Activated CD4-positive, alpha-beta T cell treated with anti-CD3 and anti-CD28 coated beads, Interleukin-2, Interleukin-4, amounts not matched to agents 100 ng/mL and 50 ng/mL, durations not matched to agents 16 hours and 8 hours (primary cell): ENCODE results near the gene ABCG4.
A peak's percentile ranks its signal among the peaks of the same experiment; 100 is the strongest.
"Not testable (repeated sequence)": the region's sequence is repeated elsewhere in the genome, so short reads cannot be mapped to it uniquely, and the experiment has no call there.

ENCODE experiments used
- DNase-seq: peaks from one replicate; pipeline ENCODE4 v3.0.0-alpha.2; 2020; ENCODE audit warnings: low spot score

ABCG4 gene

DNA sequence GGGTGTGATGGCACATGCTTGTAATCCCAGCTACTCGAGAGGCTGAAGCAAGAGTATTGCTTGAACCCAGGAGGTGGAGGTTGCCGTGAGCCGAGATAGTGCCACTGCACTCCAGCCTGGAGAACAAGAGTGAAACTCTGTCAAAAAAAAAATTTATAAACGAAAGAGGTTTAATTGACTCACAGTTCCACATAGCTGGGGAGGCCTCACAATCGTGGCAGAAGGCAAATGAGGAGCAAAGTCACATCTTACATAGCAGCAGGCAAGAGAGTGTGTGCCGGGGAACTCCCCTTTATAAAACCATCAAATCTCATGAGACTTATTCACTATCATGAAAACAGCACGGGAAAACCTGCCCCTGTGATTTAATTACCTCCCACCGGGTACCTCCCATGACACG lies 35.5 kb downstream of the ABCG4 start:
- DNase-seq, result not testable (repeated sequence)

DNA sequence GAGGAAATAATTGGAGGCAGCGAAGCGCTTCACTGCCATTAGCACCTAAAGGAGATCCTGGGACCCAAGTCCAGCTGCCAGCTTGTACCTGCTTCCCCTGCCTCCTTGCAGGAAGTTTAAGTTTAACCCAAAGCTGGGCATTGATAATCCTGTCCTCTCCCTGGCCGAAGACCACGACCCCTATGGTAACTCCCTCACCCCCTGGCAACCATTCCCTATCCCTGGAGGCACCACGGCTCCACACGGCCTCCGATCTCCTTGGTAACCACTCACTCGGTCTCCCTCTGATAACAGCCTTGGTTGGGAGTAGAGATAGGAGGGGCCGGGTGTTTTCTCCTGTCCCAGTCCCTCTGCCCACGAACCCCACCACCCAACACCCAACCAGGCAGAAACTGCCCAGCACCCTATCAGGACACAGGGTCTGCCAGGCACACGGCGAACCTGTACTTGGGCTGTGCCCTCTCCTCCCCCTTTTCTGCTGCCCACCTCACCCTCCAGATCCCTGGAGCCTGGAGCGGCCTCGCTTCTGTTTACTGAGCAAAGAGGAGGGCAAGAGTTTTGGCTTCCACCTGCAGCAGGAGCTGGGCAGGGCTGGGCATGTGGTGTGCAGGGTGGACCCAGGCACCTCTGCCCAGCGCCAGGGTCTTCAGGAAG lies 37.3 kb downstream of the ABCG4 start:
- no peak for DNase-seq

DNA sequence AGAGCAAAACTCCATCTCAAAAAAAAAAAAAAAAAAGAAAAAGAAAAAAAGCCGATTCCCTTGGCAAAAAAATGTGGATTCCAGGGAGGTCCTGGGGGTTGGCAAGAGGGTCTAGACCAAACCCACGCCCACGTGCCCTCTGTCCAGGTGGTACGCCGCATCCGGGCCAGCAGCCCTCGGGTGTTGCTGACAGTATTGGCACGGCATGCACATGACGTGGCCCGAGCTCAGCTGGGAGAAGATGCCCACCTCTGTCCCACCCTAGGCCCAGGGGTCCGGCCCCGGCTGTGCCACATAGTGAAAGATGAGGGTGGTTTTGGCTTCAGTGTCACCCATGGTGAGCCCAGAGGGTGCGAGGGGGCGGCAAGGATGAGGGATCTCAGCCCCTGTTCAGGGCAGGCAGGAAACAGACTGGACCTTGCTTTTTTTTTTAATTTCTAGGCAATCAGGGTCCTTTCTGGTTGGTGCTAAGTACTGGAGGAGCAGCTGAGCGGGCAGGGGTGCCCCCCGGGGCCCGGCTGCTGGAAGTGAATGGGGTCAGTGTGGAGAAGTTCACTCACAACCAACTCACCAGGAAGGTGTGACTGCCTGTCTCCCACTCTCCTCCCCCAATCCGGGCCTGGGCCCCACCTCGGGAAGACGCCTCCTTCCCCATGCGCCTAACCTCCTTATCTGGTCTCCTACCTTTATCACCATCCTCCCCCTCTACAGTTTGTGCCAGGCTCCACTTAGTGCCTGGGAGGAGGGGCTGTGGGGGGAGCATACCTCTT lies 38.5 kb downstream of the ABCG4 start:
- no peak for DNase-seq

DNA sequence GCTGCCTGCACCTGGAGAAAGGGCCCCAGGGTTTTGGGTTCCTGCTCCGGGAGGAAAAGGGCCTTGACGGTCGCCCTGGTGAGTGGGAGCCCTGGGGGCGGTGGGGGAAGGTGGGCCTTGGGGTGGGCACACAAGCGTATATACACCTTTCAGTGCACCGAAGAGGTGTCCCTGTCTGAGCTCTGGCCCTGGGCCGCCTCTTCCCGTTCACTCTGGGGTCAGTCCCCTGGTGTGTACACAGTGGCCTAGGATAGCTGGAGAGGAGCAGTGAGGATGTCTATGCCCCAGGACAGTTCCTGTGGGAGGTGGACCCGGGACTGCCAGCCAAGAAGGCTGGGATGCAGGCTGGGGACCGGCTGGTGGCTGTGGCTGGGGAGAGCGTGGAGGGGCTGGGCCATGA lies 39.2 kb downstream of the ABCG4 start:
- no peak for DNase-seq

DNA sequence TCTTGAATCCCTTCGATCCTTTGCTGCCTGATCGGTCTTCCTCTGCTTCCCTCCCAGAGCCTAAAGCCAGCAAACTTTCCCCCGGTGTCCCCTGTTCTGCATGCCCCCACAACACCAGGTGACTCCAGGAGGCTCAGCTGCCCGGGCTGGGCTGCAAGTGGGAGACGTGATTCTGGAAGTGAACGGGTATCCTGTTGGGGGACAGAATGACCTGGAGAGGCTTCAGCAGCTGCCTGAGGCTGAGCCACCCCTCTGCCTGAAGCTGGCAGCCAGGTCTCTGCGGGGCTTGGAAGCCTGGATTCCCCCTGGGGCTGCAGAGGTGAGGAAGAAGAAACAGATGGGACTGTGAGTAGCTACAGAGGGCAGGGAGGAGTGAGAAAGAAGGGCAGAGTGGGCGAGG lies 40.0 kb downstream of the ABCG4 start:
- no peak for DNase-seq

DNA sequence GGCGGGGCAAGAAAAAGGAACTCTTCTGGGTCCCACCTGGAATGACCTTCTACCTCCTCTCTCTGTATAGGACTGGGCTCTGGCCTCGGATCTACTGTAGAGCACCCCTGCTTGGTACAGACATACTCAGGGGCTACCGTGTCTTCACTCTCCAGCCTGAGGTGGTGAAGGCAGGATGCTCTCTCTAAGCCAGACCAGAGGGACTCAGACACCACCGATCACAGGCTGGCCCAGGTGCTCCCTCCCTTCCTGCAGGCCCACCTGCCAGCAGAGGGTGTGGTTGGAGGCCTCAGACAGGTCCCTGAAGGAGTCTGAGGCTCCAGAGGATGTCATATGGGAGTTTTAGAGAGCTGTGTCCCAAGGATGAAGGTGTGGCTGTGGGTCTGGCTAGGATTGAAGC lies 40.5 kb downstream of the ABCG4 start:
- DNase-seq, result no peak

DNA sequence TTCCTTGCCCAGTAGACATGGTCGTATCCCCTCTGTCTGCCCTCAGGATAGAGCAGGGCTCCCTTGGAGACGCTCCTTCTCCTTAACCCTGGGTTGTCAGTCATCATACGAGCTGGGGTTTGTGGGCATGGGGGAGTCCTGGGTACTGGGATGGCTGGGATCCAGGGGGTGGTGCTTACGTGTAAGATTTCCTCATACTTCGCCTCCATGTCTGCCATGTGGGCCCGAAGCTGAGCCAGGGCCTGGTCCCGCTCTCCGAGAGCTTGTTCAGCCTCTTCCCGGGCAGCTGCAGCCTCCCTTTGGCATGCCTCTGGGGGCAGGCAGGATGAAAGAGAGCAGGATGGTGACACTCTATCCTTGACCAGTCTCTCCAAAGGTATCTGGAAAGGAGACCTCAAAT lies 41.7 kb downstream of the ABCG4 start:
- DNase-seq, result no peak

DNA sequence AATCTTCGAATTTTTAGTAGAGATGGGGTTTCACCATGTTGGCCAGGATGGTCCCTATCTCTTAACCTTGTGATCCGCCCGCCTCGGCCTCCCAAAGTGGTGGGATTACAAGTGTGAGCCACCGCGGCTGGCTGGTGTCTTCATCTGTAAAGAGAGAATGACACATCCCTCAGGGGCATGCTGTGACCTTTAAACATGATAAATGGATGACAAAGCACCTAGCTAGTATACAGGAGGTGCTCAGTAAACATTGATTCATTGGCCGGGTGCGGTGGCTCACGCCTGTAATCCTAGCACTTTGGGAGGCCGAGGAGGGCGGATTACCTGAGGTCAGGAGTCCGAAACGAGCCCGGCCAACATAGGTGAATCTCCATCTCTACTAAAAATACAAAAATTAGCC lies 42.4 kb downstream of the ABCG4 start:
- not testable (repeated sequence) for DNase-seq

DNA sequence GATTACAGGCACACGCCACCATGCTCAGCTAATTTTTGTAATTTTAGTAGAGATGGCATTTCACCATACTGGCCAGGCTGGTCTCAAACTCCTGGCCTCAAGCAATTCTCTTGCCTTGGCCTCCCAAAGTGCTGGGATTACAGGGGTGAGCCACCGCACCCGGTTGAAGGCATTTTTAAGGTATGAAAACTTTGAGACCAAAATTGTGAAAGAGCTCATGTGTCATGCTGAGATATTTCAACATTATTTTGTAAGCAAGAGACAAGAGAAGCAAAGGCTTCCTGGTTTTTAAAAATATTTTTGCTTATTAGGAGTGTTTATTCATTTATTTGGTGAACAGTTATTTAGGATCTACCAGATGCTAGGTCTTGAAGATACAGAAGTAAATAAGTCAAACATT lies 43.3 kb downstream of the ABCG4 start:
- DNase-seq, result no peak

DNA sequence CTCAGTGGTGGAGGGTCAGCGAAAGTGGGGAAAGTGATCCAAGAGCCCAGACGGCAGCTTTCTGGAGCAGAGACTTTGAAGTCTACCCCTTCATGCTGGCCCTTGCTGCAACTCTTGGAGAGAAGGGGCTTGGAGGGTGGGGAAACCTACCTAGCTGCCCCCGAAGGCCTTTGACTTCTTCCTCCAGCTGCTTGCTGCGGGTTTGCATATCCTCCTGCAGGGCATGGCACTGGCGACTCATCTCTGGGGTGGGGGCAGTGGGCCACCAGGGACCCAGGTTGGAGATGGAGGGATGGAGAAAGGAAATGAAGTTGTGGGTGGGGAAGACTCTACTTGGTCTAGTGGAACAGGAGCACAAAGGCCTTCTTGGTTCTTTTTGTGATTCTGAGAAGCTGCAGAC lies 44.1 kb downstream of the ABCG4 start:
- no peak for DNase-seq

DNA sequence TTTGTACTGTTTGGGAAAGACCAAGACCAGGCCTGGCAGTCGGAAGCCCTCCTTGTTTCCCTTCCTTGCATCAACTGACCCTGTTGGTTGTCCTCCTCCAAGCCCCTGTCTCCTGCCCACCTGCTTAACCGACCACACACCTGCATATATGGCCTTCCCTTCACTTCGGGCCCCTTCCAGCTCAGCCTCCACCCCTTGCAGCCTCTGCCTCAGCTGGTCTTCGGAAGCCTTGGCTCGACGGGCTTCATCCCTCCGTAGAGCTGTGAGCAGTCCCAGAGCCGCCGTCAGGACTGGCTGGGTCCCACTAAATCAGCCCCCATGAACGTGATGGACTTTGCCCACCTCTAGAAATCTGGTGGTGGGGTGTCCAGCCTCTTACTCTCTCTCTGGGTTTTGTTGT lies 44.8 kb downstream of the ABCG4 start:
- no peak for DNase-seq

DNA sequence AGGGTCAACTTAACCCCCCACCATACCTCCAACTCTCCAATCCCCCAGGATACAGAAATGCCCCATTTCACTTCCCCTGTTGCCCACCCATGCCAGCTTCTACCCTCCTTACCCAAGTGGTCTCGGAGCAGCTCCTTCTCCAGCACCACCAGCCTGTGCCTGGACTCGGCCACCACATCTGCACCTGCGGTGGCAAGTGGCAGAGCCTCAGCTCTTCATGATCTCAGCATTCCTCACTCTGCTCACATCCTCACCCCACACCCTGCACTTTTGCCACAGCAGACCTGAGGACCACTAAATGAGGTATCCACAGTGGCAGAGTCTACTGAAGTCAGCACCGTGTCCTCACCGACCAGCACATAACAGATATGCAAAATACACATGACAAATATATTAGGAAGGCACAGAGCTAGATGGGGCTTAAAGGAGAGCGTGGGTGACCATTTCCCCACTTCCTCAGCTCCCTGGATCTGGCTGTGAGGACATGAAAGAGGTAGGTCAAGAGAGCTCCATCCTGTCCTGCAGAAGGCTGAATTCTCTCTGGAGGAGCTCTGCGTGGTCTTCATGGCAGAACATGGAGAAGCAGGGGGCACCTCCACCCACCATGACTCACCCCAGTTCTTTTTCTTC lies 46.1 kb downstream of the ABCG4 start:
- no peak for DNase-seq

DNA sequence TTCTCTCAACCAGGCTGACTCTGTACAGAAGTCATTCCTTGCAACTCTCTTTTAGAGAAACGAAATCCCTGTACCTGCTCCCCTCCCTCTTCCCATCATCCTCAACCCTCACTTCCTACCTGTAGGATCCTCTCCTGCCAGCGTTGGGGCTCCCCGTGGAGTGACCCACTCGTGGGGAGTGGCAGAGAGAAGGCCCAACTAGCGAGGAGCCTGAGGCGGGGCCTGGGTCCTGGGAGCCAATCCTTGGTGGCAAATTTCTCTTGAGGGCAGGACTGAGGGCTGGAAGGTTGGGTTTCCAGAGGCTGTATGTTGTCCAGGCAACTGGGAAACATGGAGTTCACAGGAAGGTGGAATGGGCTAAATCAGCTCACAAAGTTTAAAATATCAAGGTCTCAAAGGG lies 46.8 kb downstream of the ABCG4 start:
- DNase-seq, result no peak

DNA sequence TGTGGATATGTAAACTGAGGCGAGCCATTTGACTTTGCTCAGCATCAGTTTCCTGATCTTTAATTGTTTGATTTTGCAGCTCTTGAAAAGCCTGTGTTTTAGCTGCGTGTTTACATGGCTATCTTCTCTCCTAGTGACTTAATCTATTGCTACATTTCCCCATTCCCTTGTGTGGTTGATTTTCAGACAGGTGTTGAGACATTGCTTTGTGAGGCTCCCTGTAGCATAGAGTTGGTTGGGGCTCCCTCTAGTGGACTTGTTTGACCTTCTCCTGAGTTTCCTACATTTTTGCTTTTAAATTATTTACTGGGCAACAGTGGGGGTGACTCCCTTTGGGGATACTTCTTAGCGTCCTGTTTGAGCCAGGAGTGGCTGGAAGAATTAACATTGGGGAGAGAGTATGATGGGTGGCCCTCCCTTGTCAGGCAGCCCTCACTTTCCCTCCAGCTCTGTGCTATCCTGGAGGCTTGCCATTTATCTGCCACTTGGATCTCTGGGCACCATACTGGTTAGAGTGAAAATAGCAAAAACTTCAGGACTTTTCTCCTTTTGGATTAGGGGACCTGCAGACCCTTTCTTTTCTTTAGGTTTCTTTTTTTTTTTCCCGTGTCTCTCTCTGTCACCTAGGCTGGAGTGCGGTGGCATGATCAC lies 48.1 kb downstream of the ABCG4 start:
- DNase-seq, result peak; percentile 83

DNA sequence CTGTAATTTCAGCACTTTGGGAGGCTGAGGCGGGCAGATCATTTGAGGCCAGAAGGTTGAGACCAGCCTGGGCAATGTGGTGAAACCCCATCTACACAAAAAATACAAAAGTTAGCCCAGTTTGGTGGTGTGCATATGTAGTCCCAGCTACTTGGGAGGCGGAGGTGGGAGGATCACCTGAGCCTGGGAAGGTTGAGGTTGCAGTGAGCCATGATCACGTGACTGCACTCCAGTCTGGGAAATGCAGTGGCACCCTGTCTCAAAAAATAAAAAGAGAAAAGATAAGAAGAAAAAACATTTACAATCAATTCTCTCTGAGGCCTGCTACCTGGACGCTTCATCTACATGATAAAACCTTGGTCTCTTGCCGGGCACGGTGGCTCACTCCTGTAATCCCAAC lies 50.1 kb downstream of the ABCG4 start:
- DNase-seq, result no peak

DNA sequence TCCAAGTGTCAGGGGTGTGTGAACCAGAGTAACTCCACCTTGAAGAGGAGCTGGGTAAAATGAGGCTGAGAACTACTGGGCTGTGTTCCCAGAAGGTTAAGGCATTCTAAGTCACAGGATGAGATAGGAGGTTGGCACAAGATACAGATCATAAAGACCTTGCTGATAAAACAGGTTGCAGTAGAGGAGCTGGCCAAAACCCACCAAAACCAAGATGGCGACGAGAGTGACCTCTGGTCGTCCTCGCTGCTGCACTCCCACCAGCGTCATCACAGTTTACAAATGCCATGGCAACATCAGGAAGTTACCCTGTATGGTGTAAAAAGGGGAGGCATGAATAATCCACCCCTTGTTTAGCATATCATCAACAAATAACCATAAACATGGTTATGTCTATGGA lies 52.4 kb downstream of the ABCG4 start:
- DNase-seq, result not testable (repeated sequence)

DNA sequence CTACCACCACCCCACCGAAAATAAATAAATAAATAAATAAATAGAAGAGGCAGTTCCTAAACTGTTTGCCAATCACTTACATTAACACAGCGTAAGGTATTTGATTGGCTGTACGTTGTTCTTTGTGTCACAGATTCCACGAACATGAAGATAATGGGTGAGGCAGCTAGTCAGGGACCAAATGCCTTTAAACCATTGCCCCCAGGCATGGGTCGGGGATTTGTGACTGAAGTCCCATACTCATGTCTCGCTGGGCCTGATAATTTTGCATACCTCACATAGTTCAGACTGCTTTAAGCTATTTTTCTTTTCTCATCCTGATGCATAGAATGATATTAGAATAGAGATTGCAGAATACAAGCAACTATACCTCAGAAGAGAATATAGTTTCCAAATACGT lies 53.7 kb downstream of the ABCG4 start:
- DNase-seq, result no peak

DNA sequence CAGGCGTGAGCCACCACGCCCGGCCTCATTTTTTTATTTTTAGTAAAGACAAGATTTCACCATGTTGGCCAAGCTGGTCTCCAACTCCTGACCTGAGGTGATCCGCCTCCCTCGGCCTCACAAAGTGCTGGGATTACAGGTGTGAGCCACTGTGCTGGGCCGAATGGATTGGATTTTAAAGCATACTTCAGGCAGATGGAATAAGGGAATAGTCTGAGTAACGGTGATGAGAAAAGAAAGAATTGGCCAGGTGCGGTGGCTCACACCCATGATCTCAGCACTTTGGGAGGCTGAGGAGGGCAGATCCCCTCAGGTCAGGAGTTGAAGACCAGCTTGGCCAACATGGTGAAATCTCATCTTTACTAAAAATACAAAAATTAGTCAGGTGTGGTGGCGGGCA lies 55.2 kb downstream of the ABCG4 start:
- DNase-seq, result no peak

DNA sequence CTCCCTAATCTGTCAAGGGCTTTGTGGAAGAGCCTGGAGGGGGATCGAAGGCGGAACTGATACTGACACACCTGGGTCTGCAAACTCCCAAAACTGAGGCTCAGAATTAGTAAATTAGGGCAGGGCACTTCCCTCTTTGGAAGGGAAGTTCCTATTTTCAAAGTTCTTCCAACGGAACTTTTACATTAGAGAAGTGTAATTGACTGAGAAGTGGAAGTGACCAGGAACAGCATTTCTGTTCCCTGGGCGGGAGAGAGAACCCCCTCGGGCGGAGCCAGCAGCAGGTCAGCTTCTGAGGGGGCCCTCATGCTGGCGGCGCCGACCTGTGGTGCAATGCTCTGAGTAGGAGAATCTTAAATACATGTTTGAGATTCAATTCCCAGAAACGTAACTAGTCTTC lies 56.2 kb downstream of the ABCG4 start:
- DNase-seq, result no peak

DNA sequence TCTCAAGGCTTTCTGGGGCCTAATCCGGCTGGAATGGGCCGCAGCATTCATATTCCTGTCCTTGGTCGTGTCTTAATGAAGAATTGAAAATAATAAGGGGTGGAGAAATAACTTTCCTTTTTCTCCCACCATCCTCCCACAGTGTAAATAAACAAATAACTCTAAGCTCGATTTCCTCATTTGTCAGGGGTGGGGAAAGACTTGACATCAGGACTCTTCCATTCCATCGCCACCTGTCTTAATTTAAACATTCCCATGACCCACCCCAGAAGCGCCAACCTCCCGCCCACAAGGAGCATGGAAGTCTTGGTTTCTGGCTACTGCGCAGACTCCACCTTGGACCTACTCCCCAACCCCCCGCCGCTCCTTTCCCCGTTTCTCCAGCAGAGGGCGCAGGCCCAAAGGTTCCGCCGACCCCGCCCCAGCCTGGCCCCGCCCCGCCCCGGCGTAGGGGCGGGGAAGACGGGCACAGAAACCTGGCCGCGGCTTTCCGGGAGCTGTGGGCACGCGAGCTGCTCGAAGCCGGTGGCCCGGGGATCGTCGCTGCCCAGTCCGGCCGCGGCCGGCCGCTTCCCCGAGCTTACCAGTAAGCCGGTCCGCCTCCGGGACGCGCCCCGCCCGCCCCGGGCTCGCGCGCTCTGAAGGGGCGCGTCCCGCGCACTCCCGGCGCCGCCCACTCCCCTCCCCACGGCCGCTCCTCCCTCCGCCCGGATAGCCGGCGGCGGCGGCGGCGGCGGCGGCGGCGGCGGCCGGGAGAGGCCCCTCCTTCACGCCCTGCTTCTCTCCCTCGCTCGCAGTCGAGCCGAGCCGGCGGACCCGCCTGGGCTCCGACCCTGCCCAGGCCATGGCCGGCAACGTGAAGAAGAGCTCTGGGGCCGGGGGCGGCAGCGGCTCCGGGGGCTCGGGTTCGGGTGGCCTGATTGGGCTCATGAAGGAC lies 57.0 kb downstream of the ABCG4 start, which contains the start of gene CBL:
Gene CBL, plus strand, starts transcription at position 766 of the 937 bp plus-strand sequence. Its CDS starts 79 bp downstream, at position 845.
- peak; percentile 96 for DNase-seq

DNA sequence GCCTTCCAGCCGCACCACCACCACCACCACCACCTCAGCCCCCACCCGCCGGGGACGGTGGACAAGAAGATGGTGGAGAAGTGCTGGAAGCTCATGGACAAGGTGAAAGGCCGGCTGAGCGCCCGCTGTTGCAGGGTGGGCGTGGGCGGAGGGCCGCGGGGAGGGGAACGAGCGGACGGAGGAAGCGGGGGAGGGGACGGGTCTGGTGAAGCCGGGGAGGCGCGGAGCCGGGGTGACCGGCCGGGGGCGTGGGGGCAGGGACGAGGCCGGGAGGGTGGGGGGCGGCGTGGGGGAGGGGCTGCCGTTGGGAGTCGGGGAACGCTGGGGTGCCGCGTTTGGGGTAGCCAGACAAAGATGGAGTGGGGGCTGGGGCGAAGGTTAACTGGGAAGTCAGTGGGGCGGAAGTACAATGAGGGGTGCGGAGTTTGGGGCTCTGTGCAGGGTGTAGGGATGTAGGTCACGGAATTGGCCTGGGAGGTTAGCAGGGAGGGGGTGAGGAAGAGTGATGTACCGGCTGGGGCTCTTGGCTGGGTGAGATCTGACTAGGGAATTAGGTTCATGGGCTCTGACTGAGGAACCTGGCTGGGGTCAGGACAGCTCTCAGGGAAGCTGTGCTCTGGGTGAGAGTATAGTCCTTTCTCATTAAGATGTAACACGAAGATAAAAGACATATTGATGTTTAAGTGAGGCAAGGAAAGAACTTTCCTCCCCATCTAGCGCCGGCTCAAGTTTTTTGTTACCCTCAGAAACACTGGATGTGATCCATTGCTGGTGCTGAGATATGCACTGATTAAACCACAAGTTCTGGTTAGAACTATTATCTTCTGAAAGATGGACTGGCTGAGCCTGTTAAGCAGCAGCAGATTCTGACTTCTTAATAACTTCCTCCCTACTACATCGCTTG lies 57.9 kb downstream of the ABCG4 start:
- DNase-seq, result peak; percentile 41
